Measurements from ENCODE around the gene GRIN2D.

GRCh38 chr19:48401287-48401686 is 7.8 kb downstream of the GRIN2D start:
- TF ChIP-seq, protein P1, sequence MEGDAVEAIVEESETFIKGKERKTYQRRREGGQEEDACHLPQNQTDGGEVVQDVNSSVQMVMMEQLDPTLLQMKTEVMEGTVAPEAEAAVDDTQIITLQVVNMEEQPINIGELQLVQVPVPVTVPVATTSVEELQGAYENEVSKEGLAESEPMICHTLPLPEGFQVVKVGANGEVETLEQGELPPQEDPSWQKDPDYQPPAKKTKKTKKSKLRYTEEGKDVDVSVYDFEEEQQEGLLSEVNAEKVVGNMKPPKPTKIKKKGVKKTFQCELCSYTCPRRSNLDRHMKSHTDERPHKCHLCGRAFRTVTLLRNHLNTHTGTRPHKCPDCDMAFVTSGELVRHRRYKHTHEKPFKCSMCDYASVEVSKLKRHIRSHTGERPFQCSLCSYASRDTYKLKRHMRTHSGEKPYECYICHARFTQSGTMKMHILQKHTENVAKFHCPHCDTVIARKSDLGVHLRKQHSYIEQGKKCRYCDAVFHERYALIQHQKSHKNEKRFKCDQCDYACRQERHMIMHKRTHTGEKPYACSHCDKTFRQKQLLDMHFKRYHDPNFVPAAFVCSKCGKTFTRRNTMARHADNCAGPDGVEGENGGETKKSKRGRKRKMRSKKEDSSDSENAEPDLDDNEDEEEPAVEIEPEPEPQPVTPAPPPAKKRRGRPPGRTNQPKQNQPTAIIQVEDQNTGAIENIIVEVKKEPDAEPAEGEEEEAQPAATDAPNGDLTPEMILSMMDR (IDR thresholded peaks at IDR 0.05), result no peak
- TF ChIP-seq POLR2A (IDR thresholded peaks at IDR 0.05), result no peak

Measured in Peyer's patch (tissue), 4 donors.